G401 (cell line): ENCODE data around the gene EFCAB13. TPM values are rescaled to one million over a fixed set of nuclear protein-coding genes. Genes with fewer than 3 reads are reported as not detected.
"Not testable (repeated sequence)": the region's sequence is repeated elsewhere in the genome, so short reads cannot be mapped to it uniquely, and the experiment has no call there.

Experiments used
- DNase-seq: peaks from one replicate; pipeline ENCODE4 v3.0.0-alpha.2; 2015; ENCODE audit warnings: low spot score
- in situ Hi-C: cut with HindIII; loops from 2 replicates; pipeline ENCODE4 v1.10.0; 2016; ENCODE audit warnings: low sequenced_read_pairs, mixed read lengths
- total RNA-seq: library from RNA; depleted of rRNA; stranded (reverse); fragments of >200 nt; shearing (Covaris generic); gene quantifications from 2 replicates; pipeline ENCODE4 v1.2.3, GENCODE V29; 2014

The EFCAB13 gene
- total RNA-seq, 1 experiment from 2014 or later: not detected

DNA sequence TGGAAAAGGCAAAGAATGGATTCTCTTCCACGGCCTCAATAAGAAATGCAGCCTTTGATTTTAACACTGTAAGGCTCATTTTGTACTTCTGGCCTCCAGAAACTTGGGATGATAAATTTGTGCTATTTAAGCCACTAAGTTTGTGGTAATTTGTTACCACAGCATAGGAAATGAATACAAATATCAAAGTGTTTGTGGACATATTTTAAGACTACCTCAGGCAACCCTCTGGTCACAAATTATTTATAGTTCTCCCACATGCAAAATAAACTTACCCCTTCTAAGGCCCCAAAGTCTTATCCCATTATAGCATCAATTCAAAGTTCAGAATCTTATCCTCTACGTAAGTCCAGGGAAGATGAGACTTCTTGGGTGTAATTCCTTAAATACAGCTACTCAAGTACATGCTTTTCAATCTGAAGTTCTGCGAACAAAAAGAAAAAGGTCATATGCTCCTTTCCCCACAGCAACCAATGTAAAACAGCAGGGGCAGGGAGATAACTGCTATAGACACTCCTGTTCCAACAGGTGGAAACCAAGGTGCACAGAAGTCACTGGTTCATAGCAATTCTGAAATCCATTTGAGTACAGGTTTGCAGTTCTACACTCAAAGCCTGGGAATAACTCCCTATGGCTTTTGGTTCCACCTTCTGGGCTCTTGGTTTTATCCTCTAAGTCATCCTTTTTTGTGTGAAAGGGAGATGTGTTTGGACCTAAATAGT lies 5.4 kb upstream of the EFCAB13 start:
- in situ Hi-C loops: no loop called here

DNA sequence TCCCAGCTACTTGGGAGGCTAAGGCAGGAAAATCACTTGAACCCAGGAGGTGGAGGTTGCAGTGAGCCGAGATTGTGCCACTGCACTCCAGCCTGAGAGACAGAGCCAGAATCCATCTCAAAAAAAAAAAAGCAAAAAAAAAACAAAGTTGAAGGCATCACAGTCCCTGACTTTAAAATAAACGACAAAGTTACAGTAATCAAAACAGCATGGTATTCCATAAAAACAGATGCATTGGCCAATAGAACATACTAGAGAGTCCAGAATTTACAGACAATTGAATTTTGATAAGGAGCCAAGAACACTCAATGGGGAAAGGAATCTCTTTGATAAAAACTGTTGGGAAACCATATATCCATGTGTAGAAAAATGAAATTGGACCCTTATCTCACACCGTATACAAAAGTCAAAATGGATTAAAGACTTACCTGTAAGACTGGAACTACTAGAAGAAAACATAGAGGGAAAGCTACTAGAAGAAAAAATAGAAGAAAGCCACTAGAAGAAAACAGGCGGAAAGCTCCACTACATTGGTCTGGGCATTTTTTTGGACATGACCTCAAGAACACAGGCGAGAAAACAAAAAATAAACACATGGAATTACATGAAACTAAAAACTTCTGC lies 2.8 kb upstream of the EFCAB13 start:
- in situ Hi-C loops: no loop called here

More for the DNA sequence above, 5.4 kb upstream of the EFCAB13 start:
- DNase-seq: no peak

DNA sequence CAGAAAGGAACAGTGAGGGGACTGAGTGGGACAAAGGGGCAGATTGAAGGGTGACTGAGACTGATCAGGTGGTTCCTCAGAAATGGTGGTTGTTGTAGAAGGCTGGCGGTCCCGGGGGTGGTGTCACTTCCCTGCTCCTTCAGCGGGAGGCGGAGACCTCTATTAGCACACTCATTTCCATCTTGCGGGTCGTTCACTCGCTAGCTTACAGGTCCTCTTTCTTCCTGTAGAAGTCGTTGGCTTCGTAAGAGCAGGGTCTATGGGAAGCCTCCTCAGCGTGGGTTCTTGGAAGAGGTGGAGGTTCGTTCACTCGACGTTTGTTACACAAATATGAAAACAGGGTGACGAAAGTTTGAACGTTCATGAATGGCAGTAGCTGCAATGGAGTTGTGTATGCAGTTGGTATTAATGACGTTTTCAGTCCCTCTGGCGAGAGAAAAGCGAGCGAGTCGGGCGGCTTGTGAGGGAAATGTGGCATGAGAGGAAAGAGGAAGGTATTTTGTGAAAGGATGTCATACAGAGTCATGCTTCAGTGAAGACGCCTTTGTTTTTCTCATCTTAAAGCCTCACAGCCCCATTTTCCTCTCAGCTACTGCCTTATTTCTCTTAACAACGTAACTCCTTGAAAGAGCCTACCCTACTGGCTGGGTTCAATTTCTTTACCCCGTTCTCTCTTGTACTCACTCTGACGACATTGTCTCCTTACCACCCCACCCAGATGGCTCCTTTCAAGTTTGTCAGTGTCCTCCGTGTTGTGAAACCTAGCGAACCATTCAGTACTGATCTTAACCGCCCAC lies 667 bp downstream of the EFCAB13 start:
- DNase-seq: peak; percentile 8
- in situ Hi-C loops: no loop called here

More for the DNA sequence above, 2.8 kb upstream of the EFCAB13 start:
- DNase-seq: no peak

DNA sequence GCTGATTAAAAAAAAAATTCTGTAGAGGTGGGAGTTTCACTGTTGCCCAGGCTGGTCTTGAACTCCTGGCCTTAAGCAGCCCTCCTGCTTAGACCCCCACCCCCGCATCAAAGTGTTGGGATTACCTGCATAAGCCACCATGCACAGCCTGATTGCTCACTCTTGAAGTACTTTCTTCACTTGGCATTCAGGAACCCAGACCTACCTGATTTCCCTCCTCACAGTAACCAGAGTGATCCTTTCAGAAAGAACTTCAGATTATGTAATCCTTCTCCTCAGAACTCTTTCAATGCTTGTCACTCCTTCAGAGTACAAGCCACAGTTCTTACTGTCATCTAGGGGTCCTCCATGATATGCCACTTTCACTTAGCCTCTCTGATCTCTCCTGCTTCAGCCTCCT lies 1.4 kb downstream of the EFCAB13 start:
- in situ Hi-C loops: no loop called here
- no peak for DNase-seq

DNA sequence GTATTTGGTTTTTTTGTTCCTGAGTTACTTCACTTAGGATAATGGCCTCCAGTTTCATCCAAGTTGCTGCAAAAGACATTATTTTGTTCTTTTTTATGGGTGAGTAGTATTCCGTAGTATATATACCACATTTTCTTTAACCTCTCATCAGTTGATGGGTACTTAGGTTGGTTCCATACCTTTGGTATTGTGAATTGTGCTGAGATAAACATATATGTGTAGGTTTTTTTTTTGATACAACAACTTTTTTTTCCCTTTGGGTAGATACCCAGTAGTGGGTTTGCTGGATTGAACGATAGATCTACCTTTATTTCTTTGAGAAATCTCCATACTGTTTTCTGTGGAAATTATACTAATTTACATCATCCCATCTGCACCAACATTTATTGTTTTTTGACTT lies 6.8 kb downstream of the EFCAB13 start:
- in situ Hi-C loops: no loop called here
- DNase-seq: no peak

DNA sequence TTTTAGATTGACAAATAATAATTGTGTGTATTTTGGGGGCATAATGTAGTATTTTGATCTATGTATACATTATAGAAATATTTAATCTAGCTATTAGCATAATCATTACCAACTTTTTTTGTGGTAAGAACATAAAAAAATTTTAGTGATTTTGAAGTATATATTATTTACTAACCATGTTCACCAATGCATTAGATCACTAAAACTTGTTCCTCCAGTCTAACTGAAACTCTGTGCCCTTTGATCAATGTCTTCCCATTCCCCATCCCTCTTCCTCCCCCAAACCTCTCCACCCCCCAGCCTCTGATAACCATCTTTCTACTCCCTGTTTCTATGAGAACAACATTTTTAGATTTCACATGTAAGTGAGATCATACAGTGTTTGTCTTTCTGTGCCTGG lies 8.5 kb downstream of the EFCAB13 start:
- in situ Hi-C loops: no loop called here
- DNase-seq: no peak

DNA sequence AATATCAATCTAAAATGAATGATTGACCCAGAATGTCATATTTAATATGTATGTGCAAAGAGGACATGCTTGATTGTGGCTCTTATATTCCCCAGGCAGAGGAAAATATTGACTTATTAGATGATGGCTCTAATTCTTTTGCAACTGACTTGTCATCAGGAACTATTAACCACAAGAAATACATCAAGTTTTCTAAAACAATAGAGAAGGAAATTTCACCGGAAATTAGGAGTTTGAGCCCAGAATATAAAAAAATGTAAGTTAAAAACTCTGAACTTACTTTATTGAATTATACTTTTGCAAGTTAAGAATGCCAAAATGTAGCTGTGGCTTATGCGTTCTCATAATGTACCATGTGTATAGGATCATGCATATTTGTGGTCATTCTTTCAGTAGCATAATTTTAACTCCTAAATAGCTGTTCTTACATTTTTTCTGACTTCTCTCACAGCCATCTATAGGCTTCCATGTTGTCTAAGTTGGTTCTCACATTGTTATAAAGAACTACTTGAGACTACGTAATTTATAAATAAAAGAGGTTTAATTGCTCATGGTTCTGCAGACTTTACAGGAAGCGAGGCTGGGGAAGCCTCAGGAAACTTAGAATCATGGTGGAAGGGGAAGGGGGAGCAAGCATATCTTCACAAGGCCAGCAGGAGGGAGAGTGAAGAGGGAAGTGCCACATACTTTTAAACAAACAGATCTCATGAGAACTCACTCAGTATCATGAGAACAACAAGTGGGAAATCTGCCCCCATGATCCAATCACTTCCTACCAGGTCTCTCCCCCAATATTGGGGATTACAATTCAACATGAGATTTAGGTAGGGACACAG lies 11.6 kb downstream of the EFCAB13 start:
- DNase-seq: no peak
- in situ Hi-C loops: no loop called here

DNA sequence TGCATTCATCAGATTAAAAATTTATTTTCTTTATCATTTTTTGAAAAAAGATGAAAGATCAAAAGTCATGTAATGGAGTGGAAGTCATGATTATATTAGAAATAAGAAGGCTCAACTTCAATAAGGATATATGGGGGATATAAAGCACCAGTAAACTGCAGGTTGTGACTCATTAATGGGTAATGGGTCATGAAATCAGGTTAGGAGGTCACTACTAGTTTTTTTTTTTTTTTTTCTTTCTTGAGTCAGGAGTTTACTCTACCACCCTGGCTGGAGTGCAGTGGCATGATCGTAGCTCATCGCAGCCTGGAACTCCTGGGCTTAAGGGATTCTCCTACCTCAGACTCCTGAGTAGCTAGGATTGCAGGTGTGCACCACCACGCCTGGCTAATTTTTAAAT lies 14.3 kb downstream of the EFCAB13 start:
- DNase-seq: no peak
- in situ Hi-C loops: no loop called here

DNA sequence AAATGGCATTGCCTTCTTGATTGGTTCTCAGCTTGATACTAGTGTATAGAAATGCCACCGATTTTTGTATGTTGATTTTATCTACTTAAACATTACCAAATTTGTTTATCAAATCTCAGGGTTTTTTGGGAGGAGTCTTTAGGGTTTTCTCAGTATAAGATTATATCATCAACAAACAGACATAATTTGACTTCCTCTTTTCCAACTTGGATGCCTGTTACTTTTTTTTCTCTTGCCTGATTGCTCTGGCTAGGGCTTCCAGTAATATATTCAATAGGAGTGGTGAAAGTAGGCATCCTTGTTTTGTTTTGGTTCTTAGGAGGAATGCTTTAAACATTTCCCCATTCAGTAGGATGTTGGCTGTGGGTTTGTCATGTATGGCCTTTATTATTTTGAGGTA lies 29.1 kb downstream of the EFCAB13 start:
- DNase-seq: no peak
- in situ Hi-C loops: no loop called here

DNA sequence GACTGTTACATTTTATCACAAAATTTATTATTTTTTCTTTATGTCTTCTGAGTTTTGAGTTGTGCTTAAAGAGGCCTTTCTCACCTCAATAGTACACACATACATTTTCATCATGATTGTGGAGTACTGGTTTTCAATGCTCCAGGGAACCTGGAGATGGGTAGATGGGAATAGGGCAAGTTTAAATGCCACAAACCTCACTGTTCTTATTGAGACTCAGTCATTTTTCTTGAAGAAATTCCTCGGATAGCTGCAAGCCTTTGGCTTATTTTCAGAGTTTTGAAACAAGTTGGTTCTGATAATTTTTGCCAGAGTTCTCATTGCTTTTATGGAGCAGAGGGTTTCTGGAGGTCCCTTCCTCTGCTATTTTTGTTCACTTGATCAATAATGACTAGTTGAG lies 34.9 kb downstream of the EFCAB13 start:
- DNase-seq: no peak
- in situ Hi-C loops: no loop called here

DNA sequence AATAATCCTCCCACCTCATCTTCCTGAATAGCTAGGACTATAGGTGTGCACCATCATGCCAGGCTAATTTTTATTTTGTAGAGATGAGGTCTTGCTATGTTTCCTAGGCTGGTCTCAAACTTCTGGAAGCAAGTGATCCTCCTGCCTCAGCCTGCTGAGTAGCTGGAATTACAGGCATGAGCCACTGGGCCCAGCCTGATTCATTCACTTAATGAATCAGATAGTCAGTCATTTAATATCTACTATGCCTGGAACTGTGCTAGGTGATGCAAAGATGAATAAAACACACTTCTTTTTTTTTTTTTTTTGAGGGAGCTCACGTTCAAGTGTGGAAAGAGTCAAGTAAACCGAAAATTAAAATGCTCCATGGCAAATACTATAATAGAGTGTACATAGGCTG lies 39.4 kb downstream of the EFCAB13 start:
- in situ Hi-C loops: no loop called here
- no peak for DNase-seq

DNA sequence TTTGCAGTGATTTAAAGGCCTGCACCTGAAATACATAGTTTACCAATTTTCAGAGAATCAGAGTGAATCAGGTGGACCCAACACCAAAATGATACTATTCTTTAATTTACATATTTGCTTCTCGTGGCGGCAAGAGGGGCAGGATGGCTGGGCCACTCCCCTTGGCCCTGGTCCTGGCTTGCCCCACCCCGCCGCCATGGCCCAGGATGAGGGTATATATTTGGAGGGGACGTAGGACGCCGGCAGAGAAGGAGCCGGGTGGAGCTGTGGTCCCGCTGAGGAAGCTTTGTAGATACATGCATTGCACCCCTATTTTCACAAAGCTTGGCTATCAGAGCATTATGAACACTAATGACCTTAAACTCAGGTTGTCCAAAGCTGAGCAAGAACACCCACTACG lies 43.5 kb downstream of the EFCAB13 start:
- in situ Hi-C loops: no loop called here
- no peak for DNase-seq

DNA sequence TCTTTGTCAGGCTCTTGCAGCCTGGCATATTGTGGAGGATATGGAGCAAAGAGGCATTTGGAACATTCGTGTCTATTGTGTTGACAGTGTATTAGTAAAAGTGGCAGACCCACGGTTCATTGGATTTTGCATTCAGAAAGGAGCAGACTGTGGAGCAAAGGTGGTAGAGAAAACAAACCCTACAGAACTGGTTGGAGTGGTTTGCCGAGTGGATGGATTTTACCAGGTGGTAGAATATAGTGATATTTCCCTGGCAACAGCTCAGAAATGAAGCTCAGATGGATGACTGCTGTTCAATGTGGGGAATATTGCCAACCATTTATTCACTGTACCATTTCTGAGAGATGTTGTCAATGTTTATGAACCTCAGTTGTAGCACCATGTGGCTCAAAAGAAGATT lies 44.5 kb downstream of the EFCAB13 start:
- in situ Hi-C loops: no loop called here
- DNase-seq: no peak

DNA sequence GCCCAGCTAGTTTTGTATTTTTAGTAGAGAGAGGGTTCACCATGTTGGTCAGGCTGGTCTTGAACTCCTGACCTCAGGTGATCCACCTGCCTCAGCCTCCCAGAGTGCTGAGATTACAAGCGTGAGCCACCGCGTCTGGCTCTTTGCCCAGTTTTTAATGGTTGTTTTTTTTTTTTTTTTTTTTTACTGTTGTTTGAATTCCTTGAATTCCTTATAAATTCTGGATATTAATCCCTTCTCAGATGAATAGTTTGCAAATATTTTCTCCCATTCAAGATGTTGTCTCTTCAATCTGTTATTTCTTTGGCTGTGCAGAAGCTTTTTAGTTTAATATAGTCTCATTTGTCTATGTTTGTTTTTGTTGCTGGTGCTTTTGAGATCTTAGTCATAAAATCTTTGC lies 47.1 kb downstream of the EFCAB13 start:
- in situ Hi-C loops, DNase-seq: not testable (repeated sequence)

DNA sequence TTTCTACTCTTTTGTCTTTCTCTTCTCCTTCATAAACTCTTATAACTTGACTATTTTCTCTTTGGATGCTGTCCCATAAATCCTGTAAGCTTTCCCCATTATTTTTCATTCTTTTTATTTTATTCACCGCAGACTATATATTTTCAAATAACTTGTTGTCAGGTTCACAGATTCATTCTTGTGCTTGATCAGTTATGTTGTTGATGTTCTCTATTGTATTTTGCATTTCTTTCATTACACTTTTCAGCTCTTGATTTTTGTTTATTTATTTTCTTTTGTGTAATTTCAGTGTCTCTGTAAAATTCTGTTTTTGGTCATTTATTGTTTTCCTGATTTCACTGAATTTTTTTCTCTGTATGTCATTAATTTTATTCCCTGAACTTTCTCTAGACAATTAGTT lies 49.2 kb downstream of the EFCAB13 start:
- in situ Hi-C loops: no loop called here
- no peak for DNase-seq

DNA sequence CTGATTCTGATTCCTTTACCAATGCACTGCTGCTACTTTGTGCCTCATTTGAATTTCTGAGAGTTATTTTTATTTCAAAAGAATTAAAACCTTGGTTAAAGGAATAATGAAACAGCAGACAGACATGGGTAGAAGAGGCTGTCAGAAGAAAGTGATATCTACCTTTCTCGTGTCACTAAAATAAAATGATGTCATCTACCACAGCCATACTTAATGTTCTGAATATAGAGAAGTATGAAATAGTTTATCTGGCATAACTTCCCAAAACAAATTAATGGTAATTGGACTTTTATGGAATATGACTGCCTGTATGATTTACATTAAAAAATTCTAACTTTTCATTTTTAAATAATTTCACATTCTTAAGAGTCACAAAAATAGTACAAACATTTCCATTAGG lies 52.5 kb downstream of the EFCAB13 start:
- in situ Hi-C loops: no loop called here
- no peak for DNase-seq

DNA sequence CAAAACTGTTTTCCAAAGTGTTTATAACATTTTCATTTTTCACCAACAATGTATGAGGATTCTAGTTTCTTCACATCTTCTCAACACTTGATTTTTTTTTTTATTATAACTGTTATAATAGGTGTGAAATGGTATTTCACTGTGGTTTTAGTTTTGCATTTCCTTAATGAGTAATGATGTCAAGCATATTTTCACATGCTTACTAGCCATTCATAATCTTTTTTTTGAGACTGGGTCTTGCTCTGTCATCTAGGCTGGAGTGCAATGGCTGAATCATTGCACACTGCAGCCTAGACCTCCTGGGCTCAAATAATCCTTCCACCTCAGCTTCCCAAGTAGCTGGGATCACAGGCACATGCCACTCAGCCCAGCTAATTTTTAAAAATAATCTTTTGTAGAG lies 65.1 kb downstream of the EFCAB13 start:
- DNase-seq: no peak
- in situ Hi-C loops: no loop called here

DNA sequence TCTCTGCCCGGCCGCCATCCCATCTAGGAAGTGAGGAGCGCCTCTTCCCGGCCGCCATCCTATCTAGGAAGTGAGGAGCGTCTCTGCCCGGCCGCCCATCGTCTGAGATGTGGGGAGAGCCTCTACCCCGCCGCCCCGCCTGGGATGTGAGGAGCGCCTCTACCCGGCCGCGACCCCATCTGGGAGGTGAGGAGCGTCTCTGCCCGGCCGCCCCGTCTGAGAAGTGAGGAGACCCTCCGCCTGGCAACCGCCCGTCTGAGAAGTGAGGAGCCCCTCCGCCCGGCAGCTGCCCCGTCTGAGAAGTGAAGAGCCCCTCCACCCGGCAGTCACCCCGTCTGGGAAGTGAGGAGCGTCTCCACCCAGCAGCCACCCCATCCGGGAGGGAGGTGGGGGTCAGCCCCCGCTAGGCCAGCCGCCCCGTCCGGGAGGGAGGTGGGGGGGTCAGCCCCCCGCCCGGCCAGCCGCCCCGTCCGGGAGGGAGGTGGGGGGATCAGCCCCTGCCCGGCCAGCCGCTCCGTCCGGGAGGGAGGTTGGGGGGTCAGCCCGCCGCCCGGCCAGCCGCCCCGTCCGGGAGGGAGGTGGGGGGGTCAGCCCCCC lies 73.9 kb downstream of the EFCAB13 start:
- in situ Hi-C loops, DNase-seq: not testable (repeated sequence)

DNA sequence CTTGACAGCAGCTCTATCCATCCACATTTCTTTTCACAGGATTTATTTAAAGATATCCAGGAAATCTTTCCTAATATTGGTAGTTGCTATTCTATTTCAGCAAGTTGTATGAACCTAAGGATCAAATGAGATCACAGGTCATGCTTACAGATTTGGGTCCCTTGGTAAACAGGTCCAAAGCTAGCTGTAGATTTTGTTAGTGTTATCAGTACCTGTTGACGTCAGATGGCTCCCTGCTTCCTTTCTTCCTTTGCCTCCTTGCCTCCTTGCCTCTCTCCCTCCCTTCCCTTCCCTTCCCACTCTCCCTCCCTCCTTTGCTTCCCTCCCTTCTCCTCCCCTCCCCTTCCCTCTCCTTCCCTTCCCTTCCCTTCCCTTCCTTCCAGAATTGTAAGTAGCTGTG lies 76.6 kb downstream of the EFCAB13 start:
- in situ Hi-C loops: no loop called here
- DNase-seq: no peak
